ENCODE data around the gene CHD6.

- TF ChIP-seq EZH2 (IDR thresholded peaks at IDR 0.05; ENCODE audit: borderline replicate concordance, low read depth, low read length, poor library complexity, severe bottlenecking) (no peak), CTCF (conservative IDR thresholded peaks at IDR 0.05; ENCODE audit: low read depth, low read length) (no peak)
Measured at GRCh38 chr20:41523857-41524256, 94.3 kb downstream of the CHD6 start.

All from A673 (cell line).